ENCODE measurements around the gene OLFM3. TPM values are rescaled to one million over a fixed set of nuclear protein-coding genes. Genes with fewer than 3 reads are reported as not detected.

Gene OLFM3
- total RNA-seq, 1 experiment from 2014 or later: not detected

- DNase-seq (ENCODE audit: low read depth): no peak
Measured at GRCh38 chr1:101757985-101758384, 238.7 kb downstream of the OLFM3 start.

GRCh38 chr1:101756411-101756810, 240.3 kb downstream of the OLFM3 start:
- in situ Hi-C loops (cut with HindIII; ENCODE audit: low pct_unique_long_range_greater_than_20kb, low sequenced_read_pairs): no loop called here

More at GRCh38 chr1:101757985-101758384, 238.7 kb downstream of the OLFM3 start:
- in situ Hi-C loops (cut with HindIII; ENCODE audit: low pct_unique_long_range_greater_than_20kb, low sequenced_read_pairs): no loop called here

More at GRCh38 chr1:101756411-101756810, 240.3 kb downstream of the OLFM3 start:
- DNase-seq (ENCODE audit: low read depth): no peak

All from Caki2 (cell line).